HG02763 (cell line): ENCODE data around the gene SRPK2.
"Not testable (repeated sequence)": the region's sequence is repeated elsewhere in the genome, so short reads cannot be mapped to it uniquely, and the experiment has no call there.

ENCODE experiments used
- ATAC-seq: cut with Tn5 transposase; IDR thresholded peaks from one replicate; pipeline ENCODE4 v1.9.1; 2021; ENCODE audit warnings: mild to moderate bottlenecking, moderate library complexity; ENCODE audit not compliant: unreplicated experiment

SRPK2 gene

DNA sequence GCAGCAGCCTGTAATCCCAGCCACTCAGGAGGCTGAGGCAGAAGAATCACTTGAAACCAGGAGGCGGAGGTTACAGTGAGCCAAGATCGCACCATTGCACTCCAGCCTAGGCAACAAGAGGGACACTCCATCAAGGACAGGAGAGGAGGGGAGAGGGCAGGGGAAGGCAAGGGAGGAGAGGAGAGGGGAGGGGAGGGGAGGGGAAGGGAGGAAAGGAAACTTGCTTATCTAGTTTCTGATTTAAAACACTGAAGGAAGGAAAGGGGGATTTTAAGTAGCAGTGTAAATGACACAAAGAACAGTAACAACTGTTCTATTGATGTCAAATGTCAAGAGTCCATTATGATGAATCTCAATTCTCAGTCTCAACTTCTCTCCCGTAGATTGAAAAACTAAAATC is 43.7 kb downstream of the SRPK2 start:
- ATAC-seq = no peak

GRCh38 chr7:105339404-105340323 is 49.1 kb downstream of the SRPK2 start:
- no peak for ATAC-seq

GRCh38 chr7:105337529-105337928 is 51.2 kb downstream of the SRPK2 start:
- no peak for ATAC-seq

DNA sequence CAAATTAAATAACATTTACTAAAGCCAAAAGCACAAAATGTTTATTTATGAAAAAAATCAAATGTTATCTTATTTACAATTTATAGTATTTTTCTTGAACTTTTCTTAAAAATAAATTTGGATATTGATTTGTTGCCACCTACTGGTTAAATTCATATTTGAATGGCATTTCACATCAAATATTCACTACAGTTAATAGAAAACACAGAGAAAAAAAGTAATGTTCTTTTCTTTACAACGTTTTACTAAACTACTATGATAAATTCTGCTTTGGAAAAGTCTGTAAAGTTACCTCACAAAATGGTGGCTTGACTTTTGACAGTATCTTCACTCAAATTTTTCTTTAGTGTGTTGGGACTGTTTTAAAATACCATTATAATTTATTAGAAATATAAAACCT is 52.7 kb downstream of the SRPK2 start:
- no peak for ATAC-seq

DNA sequence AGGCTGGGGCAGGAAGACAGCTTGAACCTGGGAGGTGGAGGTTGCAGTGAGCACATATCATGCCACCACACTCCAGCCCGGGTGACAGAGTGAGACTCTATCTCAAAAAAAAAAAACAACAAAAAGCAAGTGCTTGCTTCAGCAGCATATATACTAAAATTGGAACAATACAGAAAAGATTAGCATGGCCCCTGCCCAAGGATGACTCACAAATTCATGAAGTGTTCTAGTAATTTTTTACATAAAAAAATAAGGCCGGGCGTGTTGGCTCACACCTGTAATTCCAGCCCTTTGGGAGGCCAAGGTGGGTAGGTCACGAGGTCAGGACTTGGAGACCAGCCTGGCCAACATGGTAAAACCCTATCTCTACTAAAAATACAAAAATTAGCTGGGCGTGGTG is 56.1 kb downstream of the SRPK2 start:
- not testable (repeated sequence) for ATAC-seq

DNA sequence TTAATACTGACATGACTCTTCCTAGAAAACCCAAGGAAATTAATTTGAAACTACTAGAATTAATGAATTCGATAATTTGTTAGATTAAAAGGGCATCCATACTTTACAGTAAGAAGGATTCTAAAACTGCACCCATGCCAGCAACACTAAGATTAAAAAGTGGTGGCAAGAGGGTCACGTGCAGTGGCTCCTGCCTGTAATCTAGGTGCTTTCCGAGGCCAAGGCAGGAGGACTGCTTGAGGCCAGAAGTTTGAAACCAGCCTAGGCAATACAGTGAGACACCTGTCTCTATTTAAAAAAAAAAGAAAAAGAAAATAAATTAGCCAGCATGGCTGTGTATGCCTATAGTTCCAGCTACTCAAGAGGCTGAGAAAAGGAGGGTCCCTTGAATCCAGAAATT is 58.2 kb downstream of the SRPK2 start:
- ATAC-seq = no peak

DNA sequence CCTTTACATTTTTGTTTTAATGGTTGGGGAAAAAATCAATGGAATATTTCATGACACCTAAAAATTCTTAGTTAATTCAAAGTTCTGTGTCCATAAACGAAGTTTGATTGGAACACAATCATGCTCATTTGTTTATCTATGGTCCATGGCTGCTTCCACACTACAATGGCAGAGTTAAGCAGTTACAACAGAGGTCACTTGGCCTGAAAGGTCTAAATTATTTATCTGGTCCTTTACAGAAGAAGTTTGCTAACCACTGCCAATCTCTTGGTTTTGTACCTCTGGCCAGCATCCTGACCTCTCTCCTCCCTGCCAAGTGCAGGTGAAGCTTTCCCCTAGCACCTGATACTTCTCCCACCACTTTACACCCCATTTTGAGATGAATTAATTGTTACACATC is 61.5 kb downstream of the SRPK2 start:
- no peak for ATAC-seq

DNA sequence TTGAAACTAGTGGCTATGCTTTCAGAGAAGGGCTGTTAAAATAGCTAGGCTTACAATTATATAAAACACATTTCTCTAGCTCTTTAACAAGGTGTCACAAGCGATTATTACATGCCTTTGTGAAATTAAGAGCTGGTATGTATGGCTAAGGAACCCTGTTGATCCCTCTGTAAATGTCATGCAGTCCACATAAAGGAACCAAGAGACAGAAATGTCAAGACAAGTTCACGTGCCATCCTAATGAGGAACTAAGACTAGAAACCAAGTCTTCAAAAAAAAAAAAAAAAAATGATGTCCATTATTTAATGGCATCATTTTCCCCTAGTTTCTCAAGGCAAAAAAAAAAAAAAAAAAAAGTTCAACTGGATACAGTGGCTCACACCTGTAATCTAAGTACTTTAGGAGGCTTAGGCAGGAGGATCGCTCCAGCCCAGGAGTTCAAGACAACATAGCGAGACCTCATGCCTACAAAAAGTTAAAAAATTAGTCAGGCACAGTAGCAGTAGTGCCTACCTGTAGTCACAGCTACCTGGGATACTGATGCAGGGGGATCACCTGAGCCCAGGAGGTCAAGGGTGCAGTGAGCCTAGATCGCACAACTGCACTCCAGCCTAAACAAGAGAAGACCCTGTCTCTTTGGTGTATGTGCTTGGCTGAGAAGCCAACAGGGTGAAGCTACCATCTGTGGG is 63.4 kb downstream of the SRPK2 start:
- no peak for ATAC-seq

DNA sequence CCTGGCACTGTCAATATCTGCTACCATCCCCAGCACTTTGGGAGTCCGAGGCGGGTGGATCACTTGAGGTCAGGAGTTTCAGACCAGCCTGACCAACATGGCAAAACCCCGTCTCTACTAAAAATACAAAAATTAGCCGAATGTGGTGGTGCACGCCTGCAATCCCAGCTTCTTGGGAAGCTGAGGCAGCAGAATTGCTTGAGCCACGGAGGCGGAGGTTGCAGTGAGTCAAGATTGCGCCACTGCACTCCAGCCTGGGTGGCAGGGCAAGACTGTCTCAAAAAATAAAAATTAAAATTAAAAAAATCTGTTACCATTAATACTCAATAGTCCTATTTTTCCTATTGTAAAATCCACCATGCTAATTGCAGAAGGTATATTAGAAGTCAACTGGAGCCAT is 64.1 kb downstream of the SRPK2 start:
- not testable (repeated sequence) for ATAC-seq

GRCh38 chr7:105323366-105323765 is 65.4 kb downstream of the SRPK2 start:
- no peak for ATAC-seq

DNA sequence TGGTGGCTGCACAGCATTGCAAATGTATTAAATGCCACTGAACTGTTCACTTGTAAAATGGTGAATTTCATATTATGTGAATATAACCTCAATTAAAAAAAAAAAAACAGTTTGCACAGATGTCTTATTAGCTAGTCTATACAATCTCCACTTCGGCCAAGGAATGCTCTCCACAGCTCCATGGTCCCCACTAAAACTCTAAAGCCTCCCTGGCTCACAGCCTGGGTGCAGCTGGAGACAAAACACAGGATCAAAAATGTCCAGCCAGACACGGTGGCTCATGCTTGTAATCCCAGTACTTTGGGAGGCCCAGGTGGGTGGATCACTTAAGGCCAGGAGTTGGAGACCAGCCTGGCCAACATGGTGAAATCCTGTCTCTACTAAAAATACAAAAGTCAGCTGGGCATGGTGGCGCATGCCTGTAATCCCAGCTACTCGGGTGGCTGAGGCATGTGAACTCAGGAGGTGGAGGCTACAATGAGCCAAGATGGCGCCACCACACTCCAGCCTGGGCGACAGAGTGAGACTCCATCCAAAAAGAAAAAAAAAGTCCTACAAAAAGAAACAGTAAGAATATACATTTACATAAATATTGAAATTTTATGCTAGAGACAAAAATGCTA is 66.0 kb downstream of the SRPK2 start:
- no peak for ATAC-seq

GRCh38 chr7:105321754-105322455 is 66.8 kb downstream of the SRPK2 start:
- no peak for ATAC-seq

DNA sequence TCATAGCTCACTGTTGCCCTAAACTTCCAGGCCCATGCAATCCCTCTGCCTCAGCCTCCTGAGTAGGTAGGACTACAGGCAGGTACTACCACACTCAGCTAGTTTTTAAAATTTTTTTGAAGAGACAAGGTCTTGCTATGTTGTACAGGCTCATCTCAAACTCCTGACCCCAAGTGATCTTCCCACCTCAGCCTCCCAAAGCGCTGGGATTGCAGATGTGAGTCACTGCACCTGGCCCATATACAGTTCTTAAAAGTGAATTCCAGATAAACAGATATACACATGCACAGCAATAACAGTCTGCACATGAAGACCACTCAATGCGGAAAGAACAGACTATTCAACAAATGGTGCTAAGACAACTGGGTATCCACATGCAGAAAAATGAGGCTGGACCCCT is 67.8 kb downstream of the SRPK2 start:
- ATAC-seq = no peak

DNA sequence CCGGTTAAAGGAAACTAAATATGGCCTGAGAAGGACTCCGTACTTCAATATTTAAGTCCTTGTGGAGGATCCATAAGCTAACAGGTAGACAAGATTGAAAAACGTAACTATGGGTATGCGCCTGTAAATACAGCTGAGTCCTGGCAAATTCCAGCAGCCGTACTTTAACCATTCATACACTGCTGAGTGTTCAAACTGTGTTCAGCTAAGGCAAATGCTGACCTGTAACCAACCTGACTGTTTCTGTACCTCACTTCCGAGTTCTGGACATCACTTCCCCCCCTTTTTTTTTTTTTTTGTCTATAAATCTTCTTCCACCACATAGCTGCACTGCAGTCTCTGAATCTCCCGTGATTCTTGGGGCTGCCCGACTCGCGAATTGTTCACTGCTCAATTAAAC is 69.1 kb downstream of the SRPK2 start:
- ATAC-seq = no peak

- ATAC-seq = no peak
Observed at GRCh38 chr7:105316578-105317344, 72.0 kb downstream of the SRPK2 start.

- ATAC-seq = no peak
Observed at GRCh38 chr7:105315357-105315756, 73.4 kb downstream of the SRPK2 start.

- no peak for ATAC-seq
Observed at GRCh38 chr7:105309235-105310169, 79.2 kb downstream of the SRPK2 start.

GRCh38 chr7:105307163-105307672 is 81.5 kb downstream of the SRPK2 start:
- ATAC-seq = no peak

DNA sequence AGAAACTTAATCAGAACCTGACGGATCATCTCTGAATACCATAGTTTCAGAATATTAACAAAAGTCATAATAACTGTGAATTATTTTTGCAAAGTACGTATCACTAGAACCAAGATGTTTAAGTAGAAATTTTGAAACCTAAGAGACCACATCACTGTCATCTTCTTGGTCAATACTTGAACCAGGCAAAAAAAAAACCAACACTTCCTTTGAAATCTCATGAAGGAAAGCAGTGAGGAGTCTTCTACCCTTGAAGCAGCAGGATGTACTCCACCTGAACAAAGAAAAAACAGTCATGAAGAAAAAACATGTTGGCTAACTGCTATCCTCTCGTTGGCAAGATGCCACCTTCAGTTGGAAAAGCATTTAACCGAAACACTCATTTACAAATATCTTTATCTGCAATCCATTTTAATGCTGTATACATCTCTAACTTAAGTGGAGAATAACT is 82.4 kb downstream of the SRPK2 start:
- no peak for ATAC-seq
